ENCODE data around the gene DSCAM. TPM values are rescaled to one million over a fixed set of nuclear protein-coding genes. Genes with fewer than 3 reads are reported as not detected.

DSCAM gene
- total and polyA plus RNA-seq, 10 of the 15 experiments (the other 5 are each of a cell fraction or from before 2014, with no cell fraction given) = not detected

GRCh38 chr21:40603774-40604173 is 243.2 kb downstream of the DSCAM start:
- RAD21 ChIA-PET (ENCODE audit: unreplicated experiment) = no interaction called here
- SMC1A ChIA-PET (ENCODE audit: uncharacterized antibody, unreplicated experiment) = no interaction called here
- POLR2A ChIA-PET = no interaction called here
- Histone ChIP-seq H3K36me3 (ENCODE audit: control insufficient read depth in 2 of 2, insufficient read depth in 2 of 2, low read length in 1 of 2) (no peaks in the 10 kb centered on the region), H3K4me1 (ENCODE audit: control insufficient read depth, insufficient read depth, low read length) (no peaks in the 10 kb centered on the region), H2AFZ (ENCODE audit: control insufficient read depth, low read depth, low read length) (no peak overlapping the region), H3K79me2 (ENCODE audit: control insufficient read depth, insufficient read depth, low read length) (no peaks in the 10 kb centered on the region), H3K4me2 (ENCODE audit: control insufficient read depth, insufficient read depth) (no peak overlapping the region), H3K27me3 (replicated peaks in 1 of 2; ENCODE audit: control insufficient read depth in 2 of 2, insufficient read depth in 2 of 2, low read length in 1 of 2) (no peaks in the 10 kb centered on the region), H3K9ac (ENCODE audit: control insufficient read depth, insufficient read depth, low read length) (no peak overlapping the region), H3K27ac (ENCODE audit: control insufficient read depth, insufficient read depth) (no peak overlapping the region), H4K20me1 (ENCODE audit: control insufficient read depth, insufficient read depth) (no peaks in the 10 kb centered on the region), H3K9me3 (replicated peaks; ENCODE audit: control insufficient read depth, insufficient read depth, low read length) (no peaks in the 10 kb centered on the region; the same call in 2 of the 3 replicates), H3K4me3 (no peak overlapping the region)
- CTCF ChIA-PET = no interaction called here
- intact Hi-C loops (cut with micrococcal nuclease; ENCODE audit: unreplicated experiment) (no loop called here), in situ Hi-C loops (cut with MboI) (no loop called here)
- TF ChIP-seq IRF3 (IDR thresholded peaks at IDR 0.05) = no peak
- no peak for TF ChIP-seq IKZF2 (IDR thresholded peaks at IDR 0.05)
- no peak for TF ChIP-seq SUZ12 (IDR thresholded peaks at IDR 0.05; ENCODE audit: unreplicated experiment)
- TF ChIP-seq MEF2A (IDR thresholded peaks at IDR 0.05; ENCODE audit: insufficient read depth, low read depth, low read length) = no peak
- TF ChIP-seq ESRRA (IDR thresholded peaks at IDR 0.05; ENCODE audit: low read length) = no peak
- TF ChIP-seq MYB (IDR thresholded peaks at IDR 0.05; ENCODE audit: borderline replicate concordance, low read depth, low read length) = no peak
- TF ChIP-seq RCOR1 (conservative IDR thresholded peaks at IDR 0.05; ENCODE audit: low read depth, low read length) = no peak
- no peak for TF ChIP-seq CHD1 (IDR thresholded peaks at IDR 0.05; ENCODE audit: low read depth, low read length)
- no peak for TF ChIP-seq KLF5 (IDR thresholded peaks at IDR 0.05; ENCODE audit: partially characterized antibody)
- no peak for TF ChIP-seq CBX5 (IDR thresholded peaks at IDR 0.05; ENCODE audit: low read depth)
- TF ChIP-seq NRF1 (conservative IDR thresholded peaks at IDR 0.05; ENCODE audit: low read depth, low read length) = no peak
- DNase-seq (ENCODE audit: low read depth, low spot score) (no peak), ATAC-seq (no peak), FAIRE-seq (no peak)
- 0% methylated on average over 1 of the region's 1 CpG for WGBS (ENCODE audit: insufficient coverage, insufficient replicate concordance, low lambda C conversion rate, missing lambda C conversion rate)
- no TSS peak for BruUV-seq (replicated peaks)

All from GM12878 (cell line).